ENCODE results near the gene UBE2K.
"Not testable (repeated sequence)": the region's sequence is repeated elsewhere in the genome, so short reads cannot be mapped to it uniquely, and the experiment has no call there.

The UBE2K gene

DNA sequence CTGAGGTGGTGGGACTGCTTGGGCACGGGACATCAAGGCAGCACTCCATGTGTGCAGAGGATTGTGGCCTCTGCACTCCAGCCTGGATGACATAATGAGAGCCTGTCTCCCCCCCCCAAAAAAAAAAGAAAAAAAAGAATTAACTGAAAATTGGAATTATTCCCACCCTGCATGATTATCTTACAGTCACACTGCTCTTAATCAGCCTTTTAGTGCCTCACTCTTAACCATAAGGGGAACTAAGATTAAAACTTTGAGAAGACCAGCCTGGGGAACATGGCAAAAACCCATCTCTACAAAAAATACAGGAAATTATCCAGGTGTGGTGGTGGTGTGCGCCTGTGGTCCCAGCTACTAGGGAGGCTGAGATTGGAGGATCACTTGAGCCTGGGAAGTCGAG, 94.6 kb downstream of the UBE2K start:
- Histone ChIP-seq H3K4me3 (ENCODE audit: low read depth, low read length) (no peak overlapping the region), H3K9me3 (no peaks in the 10 kb centered on the region), H3K27me3 (no peaks in the 10 kb centered on the region), H3K36me3 (no peaks in the 10 kb centered on the region), H3K4me1 (no peaks in the 10 kb centered on the region)
- TF ChIP-seq, protein P1, sequence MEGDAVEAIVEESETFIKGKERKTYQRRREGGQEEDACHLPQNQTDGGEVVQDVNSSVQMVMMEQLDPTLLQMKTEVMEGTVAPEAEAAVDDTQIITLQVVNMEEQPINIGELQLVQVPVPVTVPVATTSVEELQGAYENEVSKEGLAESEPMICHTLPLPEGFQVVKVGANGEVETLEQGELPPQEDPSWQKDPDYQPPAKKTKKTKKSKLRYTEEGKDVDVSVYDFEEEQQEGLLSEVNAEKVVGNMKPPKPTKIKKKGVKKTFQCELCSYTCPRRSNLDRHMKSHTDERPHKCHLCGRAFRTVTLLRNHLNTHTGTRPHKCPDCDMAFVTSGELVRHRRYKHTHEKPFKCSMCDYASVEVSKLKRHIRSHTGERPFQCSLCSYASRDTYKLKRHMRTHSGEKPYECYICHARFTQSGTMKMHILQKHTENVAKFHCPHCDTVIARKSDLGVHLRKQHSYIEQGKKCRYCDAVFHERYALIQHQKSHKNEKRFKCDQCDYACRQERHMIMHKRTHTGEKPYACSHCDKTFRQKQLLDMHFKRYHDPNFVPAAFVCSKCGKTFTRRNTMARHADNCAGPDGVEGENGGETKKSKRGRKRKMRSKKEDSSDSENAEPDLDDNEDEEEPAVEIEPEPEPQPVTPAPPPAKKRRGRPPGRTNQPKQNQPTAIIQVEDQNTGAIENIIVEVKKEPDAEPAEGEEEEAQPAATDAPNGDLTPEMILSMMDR (IDR thresholded peaks at IDR 0.05; ENCODE audit: low read depth, low read length), result no peak
- no peak for DNase-seq

DNA sequence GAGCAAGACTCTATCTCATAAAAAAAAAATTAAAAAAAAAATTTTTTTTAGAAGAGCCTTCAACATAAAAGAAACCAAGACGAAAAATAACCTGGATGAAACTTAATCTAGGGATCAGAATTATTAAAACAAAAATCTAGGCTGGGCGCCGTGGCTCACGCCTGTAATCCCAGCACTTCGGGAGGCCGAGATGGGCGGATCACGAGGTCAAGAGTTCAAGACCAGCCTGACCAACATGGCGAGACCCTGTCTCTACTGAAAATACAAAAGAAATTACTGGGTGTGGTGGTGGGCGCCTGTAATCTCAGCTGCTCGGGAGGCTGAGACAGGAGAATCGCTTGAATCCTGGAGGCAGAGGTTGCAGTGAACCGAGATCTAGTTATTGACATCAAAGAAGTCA, 95.0 kb downstream of the UBE2K start:
- H3K36me3 ChIP-seq; DNase-seq; H3K9me3 ChIP-seq; H3K4me1 ChIP-seq; H3K4me3 ChIP-seq (ENCODE audit: low read depth, low read length); H3K27me3 ChIP-seq: not testable (repeated sequence)

DNA sequence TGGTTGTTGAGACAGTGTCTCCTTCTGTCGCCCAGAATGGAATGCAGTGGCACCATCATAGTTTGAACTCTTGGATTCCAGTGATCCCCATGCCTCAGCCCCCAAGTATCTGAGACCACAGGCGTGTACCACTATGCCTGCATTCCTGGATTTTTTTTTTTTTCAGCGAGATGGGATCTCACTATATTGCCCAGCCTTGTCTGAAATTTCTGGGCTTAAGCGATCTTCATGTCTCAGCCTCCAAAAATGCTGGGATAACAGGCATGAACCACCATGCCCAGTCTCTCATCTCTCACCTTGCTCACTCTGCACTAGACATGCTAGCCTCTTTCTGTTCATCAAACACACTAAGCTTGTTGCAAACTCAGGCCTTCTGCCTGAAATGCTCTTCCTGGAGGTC, 104.1 kb downstream of the UBE2K start:
- TF ChIP-seq, protein P1 (IDR thresholded peaks at IDR 0.05; ENCODE audit: low read depth, low read length), result no peak
- H3K4me3 ChIP-seq (ENCODE audit: low read depth, low read length), result no peak overlapping the region
- H3K27me3 ChIP-seq, result no peaks in the 10 kb centered on the region
- H3K36me3 ChIP-seq, result no peaks in the 10 kb centered on the region
- H3K4me1 ChIP-seq, result no peaks in the 10 kb centered on the region
- no peak for DNase-seq
- H3K9me3 ChIP-seq, result no peaks in the 10 kb centered on the region

DNA sequence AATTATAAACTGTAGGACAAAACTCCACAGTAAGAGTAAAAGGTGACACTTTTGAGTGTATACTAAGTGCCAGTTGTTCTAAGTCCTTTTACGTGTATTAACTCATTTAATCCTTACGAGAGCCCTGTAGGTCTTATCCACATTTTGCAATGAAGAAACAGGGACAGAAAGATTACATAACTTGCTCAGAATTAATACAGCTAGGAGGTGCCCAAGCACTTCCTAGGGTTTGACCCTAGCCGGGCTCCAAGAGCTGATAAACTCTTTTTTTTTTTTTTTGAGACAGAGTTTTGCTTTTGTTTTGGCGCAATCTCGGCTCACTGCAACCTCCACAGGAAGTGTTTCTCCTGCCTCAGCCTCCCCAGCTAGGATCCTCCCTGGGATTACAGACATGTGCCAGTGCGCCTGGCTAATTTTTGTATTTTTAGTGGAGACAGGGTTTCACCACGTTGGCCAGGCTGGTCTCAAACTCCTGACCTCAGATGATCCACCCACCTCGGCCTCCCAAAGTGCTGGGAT, 110.4 kb downstream of the UBE2K start:
- Histone ChIP-seq H3K4me1 (no peaks in the 10 kb centered on the region; the same call in 1 of the 2 replicates), H3K27me3 (no peaks in the 10 kb centered on the region), H3K9me3 (no peaks in the 10 kb centered on the region), H3K36me3 (no peaks in the 10 kb centered on the region), H3K4me3 (ENCODE audit: low read depth, low read length) (no peak overlapping the region)
- no peak for DNase-seq
- TF ChIP-seq, protein P1 (IDR thresholded peaks at IDR 0.05; ENCODE audit: low read depth, low read length), result no peak

DNA sequence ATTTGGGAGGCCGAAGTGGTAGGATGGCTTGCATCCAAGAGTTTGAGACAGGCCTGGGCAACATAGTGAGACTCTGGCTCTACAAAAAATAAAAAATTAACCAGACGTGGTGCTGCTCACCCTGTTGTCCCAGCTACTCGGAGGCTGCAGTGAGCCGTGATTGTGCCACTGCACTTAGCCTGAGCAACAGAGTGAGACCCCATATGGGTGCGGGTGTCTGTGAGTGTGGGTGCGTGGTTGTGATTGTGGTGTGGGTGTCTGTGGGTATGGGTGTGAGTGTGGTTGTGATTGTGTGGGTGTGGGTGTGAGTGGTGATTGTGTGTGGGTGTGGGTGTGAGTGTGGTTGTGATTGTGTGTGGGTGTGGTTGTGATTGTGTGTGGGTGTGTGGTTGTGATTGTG, 114.6 kb downstream of the UBE2K start:
- H3K9me3 ChIP-seq, result no peaks in the 10 kb centered on the region
- H3K4me3 ChIP-seq (ENCODE audit: low read depth, low read length), result no peak overlapping the region
- no peak for DNase-seq
- H3K27me3 ChIP-seq, result no peaks in the 10 kb centered on the region
- no peaks in the 10 kb centered on the region for H3K36me3 ChIP-seq
- TF ChIP-seq, protein P1 (IDR thresholded peaks at IDR 0.05; ENCODE audit: low read depth, low read length), result no peak
- H3K4me1 ChIP-seq, result no peaks in the 10 kb centered on the region; the same call in 1 of the 2 replicates

DNA sequence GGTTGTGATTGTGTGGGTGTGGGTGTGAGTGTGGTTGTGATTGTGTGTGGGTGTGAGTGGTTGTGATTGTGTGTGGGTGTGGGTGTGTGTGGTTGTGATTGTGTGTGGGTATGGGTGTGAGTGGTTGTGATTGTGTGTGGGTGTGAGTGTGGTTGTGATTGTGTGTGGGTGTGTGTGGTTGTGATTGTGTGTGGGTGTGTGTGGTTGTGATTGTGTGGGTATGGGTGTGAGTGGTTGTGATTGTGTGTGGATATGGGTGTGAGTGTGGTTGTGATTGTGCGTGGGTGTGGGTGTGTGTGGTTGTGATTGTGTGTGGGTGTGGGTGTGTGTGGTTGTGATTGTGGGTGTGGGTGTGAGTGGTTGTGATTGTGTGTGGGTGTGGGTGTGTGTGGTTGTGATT, 115.1 kb downstream of the UBE2K start:
- H3K27me3 ChIP-seq; DNase-seq; H3K9me3 ChIP-seq; H3K4me1 ChIP-seq; H3K36me3 ChIP-seq; H3K4me3 ChIP-seq (ENCODE audit: low read depth, low read length): not testable (repeated sequence)

DNA sequence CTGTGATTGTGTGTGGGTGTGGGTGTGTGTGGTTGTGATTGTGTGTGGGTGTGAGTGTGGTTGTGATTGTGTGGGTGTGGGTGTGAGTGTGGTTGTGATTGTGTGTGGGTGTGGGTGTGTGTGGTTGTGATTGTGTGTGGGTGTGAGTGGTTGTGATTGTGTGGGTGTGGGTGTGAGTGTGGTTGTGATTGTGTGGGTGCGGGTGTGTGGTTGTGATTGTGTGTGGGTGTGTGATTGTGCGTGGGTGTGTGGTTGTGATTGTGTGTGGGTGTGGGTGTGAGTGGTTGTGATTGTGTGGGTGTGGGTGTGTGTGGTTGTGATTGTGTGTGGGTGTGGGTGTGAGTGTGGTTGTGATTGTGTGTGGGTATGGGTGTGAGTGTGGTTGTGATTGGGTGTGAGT, 115.8 kb downstream of the UBE2K start:
- H3K9me3 ChIP-seq; H3K36me3 ChIP-seq; H3K27me3 ChIP-seq; DNase-seq; H3K4me3 ChIP-seq (ENCODE audit: low read depth, low read length); H3K4me1 ChIP-seq: not testable (repeated sequence)
